Esophagus muscularis mucosa (tissue), 3 donors: ENCODE data around the gene GP1BA.

Experiments
- CTCF ChIP-seq, 3 experiments: fragments of 200-600 bp in 2 of 3; fragments of 450-650 bp in 1 of 3; sonication (generic) in 2 of 3; IDR thresholded peaks; one replicate each; pipeline ENCODE4 v1.5.1; 2017 to 2019; ENCODE audit warnings: antibody characterized with exemption in 3 of 3, mild to moderate bottlenecking in 2 of 3, moderate library complexity in 1 of 3
- POLR2A ChIP-seq: fragments of 450-650 bp; IDR thresholded peaks from one replicate; pipeline ENCODE4 v1.6.1; 2017; ENCODE audit warnings: antibody characterized with exemption, moderate library complexity, mild to moderate bottlenecking, low read depth
- POLR2AphosphoS5 ChIP-seq, 2 donors: sonication (generic); formaldehyde crosslinking; IDR thresholded peaks; one replicate each; pipeline ENCODE4 v1.6.1; 2017; ENCODE audit warnings: antibody characterized with exemption in 2 of 2

- TF ChIP-seq CTCF (IDR thresholded peaks at IDR 0.05) (no peak), POLR2A (no peak), POLR2AphosphoS5 (IDR thresholded peaks at IDR 0.05) (no peak)
Measured at GRCh38 chr17:4937553-4937952, 5.5 kb downstream of the GP1BA start.
